Natural killer cell (primary cell): ENCODE data around the gene FAM237A. TPM values are rescaled to one million over a fixed set of nuclear protein-coding genes. Genes with fewer than 3 reads are reported as not detected.

Experiments
- ATAC-seq, 3 donors: fragments of 150-1000 bp in 2 of 3; fragments of 200-7000 bp in 1 of 3; cut with Tn5 transposase; 1 replicate in 1 of 3; 2 replicates in 2 of 3; pipeline ENCODE4 v1.10.0; 2021; ENCODE audit warnings: mild to moderate bottlenecking in 2 of 3, moderate library complexity in 2 of 3
- DNase-seq, 2 donors: peaks; one replicate each; pipeline versions ENCODE4 v3.0.0 to v3.0.0-alpha.2; 2013 to 2021; ENCODE audit warnings: mixed read lengths in 1 of 2
- H3K27ac ChIP-seq: one replicate; pipeline ENCODE4 v1.5.1; 2013; ENCODE audit warnings: mild to moderate bottlenecking, low read length
- H3K27me3 ChIP-seq: one replicate; pipeline ENCODE4 v1.6.1; 2013; ENCODE audit warnings: low read length; ENCODE audit not compliant: control insufficient read depth, insufficient read depth
- H3K36me3 ChIP-seq: one replicate; pipeline ENCODE4 v1.6.1; 2013; ENCODE audit warnings: low read length; ENCODE audit not compliant: control insufficient read depth, insufficient read depth
- H3K4me1 ChIP-seq: one replicate; pipeline ENCODE4 v1.6.1; 2013; ENCODE audit warnings: low read length; ENCODE audit not compliant: control insufficient read depth, insufficient read depth
- H3K4me3 ChIP-seq: one replicate; pipeline ENCODE4 v1.5.1; 2013; ENCODE audit warnings: low read length
- H3K9me3 ChIP-seq: one replicate; pipeline ENCODE4 v1.6.1; 2013; ENCODE audit warnings: low read length; ENCODE audit not compliant: control insufficient read depth, insufficient read depth
- H3K27ac Mint-ChIP-seq, 2 donors: one replicate each; pipeline ENCODE4 v1.8.0; 2022; ENCODE audit warnings: mild to moderate bottlenecking in 2 of 2, mixed read lengths in 2 of 2, moderate library complexity in 1 of 2
- H3K27me3 Mint-ChIP-seq, 2 donors: one replicate each; pipeline ENCODE4 v1.8.0; 2022; ENCODE audit warnings: low read depth in 2 of 2, mixed read lengths in 2 of 2
- H3K36me3 Mint-ChIP-seq: one replicate; pipeline ENCODE4 v1.8.0; 2022; ENCODE audit warnings: mixed read lengths
- H3K4me1 Mint-ChIP-seq, 2 donors: one replicate each; pipeline ENCODE4 v1.8.0; 2022; ENCODE audit warnings: mixed read lengths in 2 of 2
- H3K4me3 Mint-ChIP-seq: one replicate; pipeline ENCODE4 v1.8.0; 2022; ENCODE audit warnings: mild to moderate bottlenecking, moderate library complexity, mixed read lengths
- H3K9me3 Mint-ChIP-seq, 2 donors: one replicate each; pipeline ENCODE4 v1.8.0; 2022; ENCODE audit warnings: mixed read lengths in 2 of 2
- CTCF ChIP-seq: fragments of 200-600 bp; IDR thresholded peaks from one replicate; pipeline ENCODE4 v1.8.0; 2022; ENCODE audit warnings: antibody characterized with exemption
- WGBS: methylation state at CpG from one replicate; pipeline ENCODE4 v1.1.7; 2013; ENCODE audit warnings: missing lambda C conversion rate; ENCODE audit not compliant: insufficient coverage; 5-methylcytosine and 5-hydroxymethylcytosine counted together
- intact Hi-C: fragments of 100-400 bp; cut with micrococcal nuclease; formaldehyde crosslinking; loops from one replicate; pipeline ENCODE4 v1.14.2; 2022
- total RNA-seq, 4 donors: library from RNA; stranded (reverse); fragments of 120-200 nt in 1 of 4; gene quantifications; one replicate each; pipeline versions ENCODE4 v1.2.3 to v1.2.4, GENCODE V29; 2013 to 2022

FAM237A gene
- total RNA-seq, 3 donors from 2014 or later (not counting 1 experiment from before 2014, with no cell fraction given): not detected

DNA sequence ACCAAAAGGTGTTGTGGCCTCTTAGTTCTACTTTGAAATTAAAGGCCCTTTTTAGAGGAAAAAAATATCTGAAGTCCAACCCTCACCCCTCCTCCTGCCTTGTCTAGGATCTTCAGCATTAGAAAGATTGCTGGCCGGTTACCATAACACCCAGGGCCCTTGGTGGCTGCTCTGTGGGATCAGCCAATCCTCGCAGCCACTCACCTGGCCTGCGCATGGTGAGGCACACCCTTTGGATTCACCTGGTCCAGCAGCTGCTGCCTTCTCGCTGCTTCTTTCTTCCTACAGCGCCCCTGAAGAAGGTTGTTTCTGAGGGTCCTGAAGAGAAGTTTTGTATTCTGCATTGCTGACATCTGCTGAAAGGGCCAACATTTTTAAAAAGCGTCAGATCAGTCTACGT is 50.7 kb downstream of the FAM237A start:
- TF ChIP-seq CTCF: no peak
- ATAC-seq: no peak

GRCh38 chr2:206693399-206694137 is 51.3 kb downstream of the FAM237A start:
- peaks cover 3 to 7% of the 10 kb centered on the region in 2 donors for H3K27me3 Mint-ChIP-seq
- H3K4me1 ChIP-seq: no peaks in the 10 kb centered on the region
- no peak overlapping the region for H3K4me3 ChIP-seq
- intact Hi-C loops: loop anchor here (1.0 to 5.0 kb wide), 3 partner anchors 88 to 1379 kb away; no protein-coding TSS in a partner anchor
- H3K9me3 ChIP-seq: no peaks in the 10 kb centered on the region
- DNase-seq (peak in 1 of 2 donors; percentile 77), ATAC-seq (peak in 2 of 3 donors; percentile 52 to 63)
- H3K27ac Mint-ChIP-seq: no peak overlapping the region
- peak; percentile 62 for TF ChIP-seq CTCF
- H3K27me3 ChIP-seq: no peaks in the 10 kb centered on the region
- no peak overlapping the region for H3K27ac ChIP-seq
- H3K36me3 Mint-ChIP-seq: no peaks in the 10 kb centered on the region
- no peaks in the 10 kb centered on the region for H3K4me1 Mint-ChIP-seq
- no peaks in the 10 kb centered on the region for H3K36me3 ChIP-seq
- 55% methylated on average over 4 of the region's 5 CpGs for WGBS
- H3K9me3 Mint-ChIP-seq: no peaks in the 10 kb centered on the region
- no peak overlapping the region for H3K4me3 Mint-ChIP-seq

More for the DNA sequence above, 50.7 kb downstream of the FAM237A start:
- peaks cover 0 to 7% of the 10 kb centered on the region in 2 donors for H3K27me3 Mint-ChIP-seq
- no peaks in the 10 kb centered on the region for H3K4me1 ChIP-seq
- H3K27ac Mint-ChIP-seq: no peak overlapping the region
- no peaks in the 10 kb centered on the region for H3K9me3 ChIP-seq
- no peaks in the 10 kb centered on the region for H3K9me3 Mint-ChIP-seq
- no peak overlapping the region for H3K4me3 ChIP-seq
- H3K36me3 Mint-ChIP-seq: no peaks in the 10 kb centered on the region
- no peak overlapping the region for H3K4me3 Mint-ChIP-seq
- H3K4me1 Mint-ChIP-seq: no peaks in the 10 kb centered on the region
- no peaks in the 10 kb centered on the region for H3K36me3 ChIP-seq
- WGBS: 89% methylated on average over 7 of the region's 7 CpGs
- DNase-seq: no peak
- intact Hi-C loops: loop anchor here (1.0 to 5.0 kb wide), 3 partner anchors 88 to 1379 kb away; no protein-coding TSS in a partner anchor
- no peaks in the 10 kb centered on the region for H3K27me3 ChIP-seq
- no peak overlapping the region for H3K27ac ChIP-seq

DNA sequence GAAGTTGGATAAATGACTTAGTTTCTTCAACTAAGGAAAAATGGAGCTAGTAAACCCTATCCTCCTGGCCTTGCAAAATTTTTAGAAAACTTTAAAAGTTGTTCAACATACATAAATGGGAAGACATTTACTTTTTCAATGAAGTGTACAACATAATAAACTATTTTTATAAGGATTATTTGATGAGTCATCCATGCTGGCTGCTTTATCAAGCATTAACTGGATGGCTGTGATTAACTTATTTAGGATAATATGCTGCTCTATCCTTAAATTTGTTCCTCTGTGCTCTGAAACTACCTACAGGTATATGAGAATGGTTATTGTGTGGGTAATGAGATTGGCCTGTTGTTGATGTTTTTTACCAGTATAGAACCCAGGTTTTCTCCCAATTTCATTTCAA is 54.6 kb downstream of the FAM237A start:
- Mint-ChIP-seq H3K27ac (no peak overlapping the region), H3K9me3 (no peaks in the 10 kb centered on the region), H3K4me1 (no peaks in the 10 kb centered on the region), H3K4me3 (no peak overlapping the region), H3K36me3 (no peaks in the 10 kb centered on the region), H3K27me3 (peaks cover 11 to 13% of the 10 kb centered on the region in 2 donors)
- no peak for TF ChIP-seq CTCF
- ATAC-seq (no peak), DNase-seq (no peak)
- H3K4me1 ChIP-seq: no peaks in the 10 kb centered on the region
- no peak overlapping the region for H3K27ac ChIP-seq
- no peaks in the 10 kb centered on the region for H3K36me3 ChIP-seq
- intact Hi-C loops: no loop called here
- H3K4me3 ChIP-seq: no peak overlapping the region
- H3K27me3 ChIP-seq: peaks cover 3% of the 10 kb centered on the region
- no peaks in the 10 kb centered on the region for H3K9me3 ChIP-seq
